GM19463 (cell line): ENCODE results near the gene NLRX1.
"Not testable (repeated sequence)": the region's sequence is repeated elsewhere in the genome, so short reads cannot be mapped to it uniquely, and the experiment has no call there.

Source experiments
- ATAC-seq: cut with Tn5 transposase; IDR thresholded peaks from one replicate; pipeline ENCODE4 v1.9.1; 2021; ENCODE audit warnings: mild to moderate bottlenecking, moderate library complexity; ENCODE audit not compliant: unreplicated experiment

NLRX1 gene

GRCh38 chr11:119181677-119182412 lies 13.3 kb downstream of the NLRX1 start:
- ATAC-seq: no peak

DNA sequence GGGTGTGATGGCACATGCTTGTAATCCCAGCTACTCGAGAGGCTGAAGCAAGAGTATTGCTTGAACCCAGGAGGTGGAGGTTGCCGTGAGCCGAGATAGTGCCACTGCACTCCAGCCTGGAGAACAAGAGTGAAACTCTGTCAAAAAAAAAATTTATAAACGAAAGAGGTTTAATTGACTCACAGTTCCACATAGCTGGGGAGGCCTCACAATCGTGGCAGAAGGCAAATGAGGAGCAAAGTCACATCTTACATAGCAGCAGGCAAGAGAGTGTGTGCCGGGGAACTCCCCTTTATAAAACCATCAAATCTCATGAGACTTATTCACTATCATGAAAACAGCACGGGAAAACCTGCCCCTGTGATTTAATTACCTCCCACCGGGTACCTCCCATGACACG lies 15.9 kb downstream of the NLRX1 start:
- ATAC-seq: not testable (repeated sequence)

DNA sequence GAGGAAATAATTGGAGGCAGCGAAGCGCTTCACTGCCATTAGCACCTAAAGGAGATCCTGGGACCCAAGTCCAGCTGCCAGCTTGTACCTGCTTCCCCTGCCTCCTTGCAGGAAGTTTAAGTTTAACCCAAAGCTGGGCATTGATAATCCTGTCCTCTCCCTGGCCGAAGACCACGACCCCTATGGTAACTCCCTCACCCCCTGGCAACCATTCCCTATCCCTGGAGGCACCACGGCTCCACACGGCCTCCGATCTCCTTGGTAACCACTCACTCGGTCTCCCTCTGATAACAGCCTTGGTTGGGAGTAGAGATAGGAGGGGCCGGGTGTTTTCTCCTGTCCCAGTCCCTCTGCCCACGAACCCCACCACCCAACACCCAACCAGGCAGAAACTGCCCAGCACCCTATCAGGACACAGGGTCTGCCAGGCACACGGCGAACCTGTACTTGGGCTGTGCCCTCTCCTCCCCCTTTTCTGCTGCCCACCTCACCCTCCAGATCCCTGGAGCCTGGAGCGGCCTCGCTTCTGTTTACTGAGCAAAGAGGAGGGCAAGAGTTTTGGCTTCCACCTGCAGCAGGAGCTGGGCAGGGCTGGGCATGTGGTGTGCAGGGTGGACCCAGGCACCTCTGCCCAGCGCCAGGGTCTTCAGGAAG lies 17.6 kb downstream of the NLRX1 start:
- no peak for ATAC-seq

DNA sequence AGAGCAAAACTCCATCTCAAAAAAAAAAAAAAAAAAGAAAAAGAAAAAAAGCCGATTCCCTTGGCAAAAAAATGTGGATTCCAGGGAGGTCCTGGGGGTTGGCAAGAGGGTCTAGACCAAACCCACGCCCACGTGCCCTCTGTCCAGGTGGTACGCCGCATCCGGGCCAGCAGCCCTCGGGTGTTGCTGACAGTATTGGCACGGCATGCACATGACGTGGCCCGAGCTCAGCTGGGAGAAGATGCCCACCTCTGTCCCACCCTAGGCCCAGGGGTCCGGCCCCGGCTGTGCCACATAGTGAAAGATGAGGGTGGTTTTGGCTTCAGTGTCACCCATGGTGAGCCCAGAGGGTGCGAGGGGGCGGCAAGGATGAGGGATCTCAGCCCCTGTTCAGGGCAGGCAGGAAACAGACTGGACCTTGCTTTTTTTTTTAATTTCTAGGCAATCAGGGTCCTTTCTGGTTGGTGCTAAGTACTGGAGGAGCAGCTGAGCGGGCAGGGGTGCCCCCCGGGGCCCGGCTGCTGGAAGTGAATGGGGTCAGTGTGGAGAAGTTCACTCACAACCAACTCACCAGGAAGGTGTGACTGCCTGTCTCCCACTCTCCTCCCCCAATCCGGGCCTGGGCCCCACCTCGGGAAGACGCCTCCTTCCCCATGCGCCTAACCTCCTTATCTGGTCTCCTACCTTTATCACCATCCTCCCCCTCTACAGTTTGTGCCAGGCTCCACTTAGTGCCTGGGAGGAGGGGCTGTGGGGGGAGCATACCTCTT lies 18.8 kb downstream of the NLRX1 start:
- ATAC-seq: no peak

- ATAC-seq: no peak
Observed at GRCh38 chr11:119188067-119188466, 19.5 kb downstream of the NLRX1 start.

DNA sequence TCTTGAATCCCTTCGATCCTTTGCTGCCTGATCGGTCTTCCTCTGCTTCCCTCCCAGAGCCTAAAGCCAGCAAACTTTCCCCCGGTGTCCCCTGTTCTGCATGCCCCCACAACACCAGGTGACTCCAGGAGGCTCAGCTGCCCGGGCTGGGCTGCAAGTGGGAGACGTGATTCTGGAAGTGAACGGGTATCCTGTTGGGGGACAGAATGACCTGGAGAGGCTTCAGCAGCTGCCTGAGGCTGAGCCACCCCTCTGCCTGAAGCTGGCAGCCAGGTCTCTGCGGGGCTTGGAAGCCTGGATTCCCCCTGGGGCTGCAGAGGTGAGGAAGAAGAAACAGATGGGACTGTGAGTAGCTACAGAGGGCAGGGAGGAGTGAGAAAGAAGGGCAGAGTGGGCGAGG lies 20.4 kb downstream of the NLRX1 start:
- ATAC-seq: no peak

- no peak for ATAC-seq
Observed at GRCh38 chr11:119189393-119189792, 20.9 kb downstream of the NLRX1 start.

DNA sequence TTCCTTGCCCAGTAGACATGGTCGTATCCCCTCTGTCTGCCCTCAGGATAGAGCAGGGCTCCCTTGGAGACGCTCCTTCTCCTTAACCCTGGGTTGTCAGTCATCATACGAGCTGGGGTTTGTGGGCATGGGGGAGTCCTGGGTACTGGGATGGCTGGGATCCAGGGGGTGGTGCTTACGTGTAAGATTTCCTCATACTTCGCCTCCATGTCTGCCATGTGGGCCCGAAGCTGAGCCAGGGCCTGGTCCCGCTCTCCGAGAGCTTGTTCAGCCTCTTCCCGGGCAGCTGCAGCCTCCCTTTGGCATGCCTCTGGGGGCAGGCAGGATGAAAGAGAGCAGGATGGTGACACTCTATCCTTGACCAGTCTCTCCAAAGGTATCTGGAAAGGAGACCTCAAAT lies 22.0 kb downstream of the NLRX1 start:
- no peak for ATAC-seq

- not testable (repeated sequence) for ATAC-seq
Observed at GRCh38 chr11:119191265-119191664, 22.7 kb downstream of the NLRX1 start.

DNA sequence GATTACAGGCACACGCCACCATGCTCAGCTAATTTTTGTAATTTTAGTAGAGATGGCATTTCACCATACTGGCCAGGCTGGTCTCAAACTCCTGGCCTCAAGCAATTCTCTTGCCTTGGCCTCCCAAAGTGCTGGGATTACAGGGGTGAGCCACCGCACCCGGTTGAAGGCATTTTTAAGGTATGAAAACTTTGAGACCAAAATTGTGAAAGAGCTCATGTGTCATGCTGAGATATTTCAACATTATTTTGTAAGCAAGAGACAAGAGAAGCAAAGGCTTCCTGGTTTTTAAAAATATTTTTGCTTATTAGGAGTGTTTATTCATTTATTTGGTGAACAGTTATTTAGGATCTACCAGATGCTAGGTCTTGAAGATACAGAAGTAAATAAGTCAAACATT lies 23.6 kb downstream of the NLRX1 start:
- ATAC-seq: no peak

GRCh38 chr11:119193001-119193400 lies 24.5 kb downstream of the NLRX1 start:
- ATAC-seq: no peak

GRCh38 chr11:119193626-119194025 lies 25.1 kb downstream of the NLRX1 start:
- no peak for ATAC-seq

- no peak for ATAC-seq
Observed at GRCh38 chr11:119194811-119195440, 26.4 kb downstream of the NLRX1 start.

- no peak for ATAC-seq
Observed at GRCh38 chr11:119195680-119196079, 27.2 kb downstream of the NLRX1 start.

- no peak for ATAC-seq
Observed at GRCh38 chr11:119196833-119197483, 28.4 kb downstream of the NLRX1 start.

GRCh38 chr11:119198925-119199324 lies 30.4 kb downstream of the NLRX1 start:
- ATAC-seq: no peak

DNA sequence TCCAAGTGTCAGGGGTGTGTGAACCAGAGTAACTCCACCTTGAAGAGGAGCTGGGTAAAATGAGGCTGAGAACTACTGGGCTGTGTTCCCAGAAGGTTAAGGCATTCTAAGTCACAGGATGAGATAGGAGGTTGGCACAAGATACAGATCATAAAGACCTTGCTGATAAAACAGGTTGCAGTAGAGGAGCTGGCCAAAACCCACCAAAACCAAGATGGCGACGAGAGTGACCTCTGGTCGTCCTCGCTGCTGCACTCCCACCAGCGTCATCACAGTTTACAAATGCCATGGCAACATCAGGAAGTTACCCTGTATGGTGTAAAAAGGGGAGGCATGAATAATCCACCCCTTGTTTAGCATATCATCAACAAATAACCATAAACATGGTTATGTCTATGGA lies 32.7 kb downstream of the NLRX1 start:
- ATAC-seq: not testable (repeated sequence)

DNA sequence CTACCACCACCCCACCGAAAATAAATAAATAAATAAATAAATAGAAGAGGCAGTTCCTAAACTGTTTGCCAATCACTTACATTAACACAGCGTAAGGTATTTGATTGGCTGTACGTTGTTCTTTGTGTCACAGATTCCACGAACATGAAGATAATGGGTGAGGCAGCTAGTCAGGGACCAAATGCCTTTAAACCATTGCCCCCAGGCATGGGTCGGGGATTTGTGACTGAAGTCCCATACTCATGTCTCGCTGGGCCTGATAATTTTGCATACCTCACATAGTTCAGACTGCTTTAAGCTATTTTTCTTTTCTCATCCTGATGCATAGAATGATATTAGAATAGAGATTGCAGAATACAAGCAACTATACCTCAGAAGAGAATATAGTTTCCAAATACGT lies 34.0 kb downstream of the NLRX1 start:
- ATAC-seq: no peak

- no peak for ATAC-seq
Observed at GRCh38 chr11:119204066-119204465, 35.5 kb downstream of the NLRX1 start.

DNA sequence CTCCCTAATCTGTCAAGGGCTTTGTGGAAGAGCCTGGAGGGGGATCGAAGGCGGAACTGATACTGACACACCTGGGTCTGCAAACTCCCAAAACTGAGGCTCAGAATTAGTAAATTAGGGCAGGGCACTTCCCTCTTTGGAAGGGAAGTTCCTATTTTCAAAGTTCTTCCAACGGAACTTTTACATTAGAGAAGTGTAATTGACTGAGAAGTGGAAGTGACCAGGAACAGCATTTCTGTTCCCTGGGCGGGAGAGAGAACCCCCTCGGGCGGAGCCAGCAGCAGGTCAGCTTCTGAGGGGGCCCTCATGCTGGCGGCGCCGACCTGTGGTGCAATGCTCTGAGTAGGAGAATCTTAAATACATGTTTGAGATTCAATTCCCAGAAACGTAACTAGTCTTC lies 36.6 kb downstream of the NLRX1 start:
- no peak for ATAC-seq
